ENCODE data around the gene DLK1. TPM values are rescaled to one million over a fixed set of nuclear protein-coding genes. Genes with fewer than 3 reads are reported as not detected.

Gene DLK1
- 10 to 100 TPM in 3 of 4 donors, 1 to 10 TPM in 1; 6.5 to 32.2 (median 15.7) TPM for polyA plus RNA-seq (ENCODE audit: insufficient read length in 4 of 4)

DNA sequence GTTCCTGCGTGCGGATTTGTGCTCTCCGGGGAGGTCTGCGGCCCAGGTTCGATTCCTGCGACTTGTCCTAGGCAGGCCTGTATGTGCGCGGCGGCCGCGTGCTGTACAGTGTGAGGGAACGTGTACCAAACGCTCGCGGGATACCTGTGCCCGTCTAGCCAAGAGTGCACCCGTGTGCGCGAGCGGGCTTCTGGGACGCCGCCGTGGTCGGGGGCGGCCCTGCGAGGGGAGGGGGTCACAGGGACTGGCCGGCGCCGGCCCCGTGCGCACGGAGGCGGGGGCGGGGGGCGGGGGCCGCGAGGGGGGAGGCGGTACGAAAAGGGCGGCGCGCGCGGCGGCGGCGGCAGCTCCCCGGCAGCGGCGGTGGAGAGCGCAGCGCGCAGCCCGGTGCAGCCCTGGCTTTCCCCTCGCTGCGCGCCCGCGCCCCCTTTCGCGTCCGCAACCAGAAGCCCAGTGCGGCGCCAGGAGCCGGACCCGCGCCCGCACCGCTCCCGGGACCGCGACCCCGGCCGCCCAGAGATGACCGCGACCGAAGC lies at the start of gene DLK1:
Gene DLK1 (plus strand): TSS at position 343 of the 536 bp plus-strand sequence. CDS start 177 bp downstream, at position 520.
- DNase-seq (ENCODE audit: low read depth in 4 of 4, low spot score in 3 of 4), result no peak

DNA sequence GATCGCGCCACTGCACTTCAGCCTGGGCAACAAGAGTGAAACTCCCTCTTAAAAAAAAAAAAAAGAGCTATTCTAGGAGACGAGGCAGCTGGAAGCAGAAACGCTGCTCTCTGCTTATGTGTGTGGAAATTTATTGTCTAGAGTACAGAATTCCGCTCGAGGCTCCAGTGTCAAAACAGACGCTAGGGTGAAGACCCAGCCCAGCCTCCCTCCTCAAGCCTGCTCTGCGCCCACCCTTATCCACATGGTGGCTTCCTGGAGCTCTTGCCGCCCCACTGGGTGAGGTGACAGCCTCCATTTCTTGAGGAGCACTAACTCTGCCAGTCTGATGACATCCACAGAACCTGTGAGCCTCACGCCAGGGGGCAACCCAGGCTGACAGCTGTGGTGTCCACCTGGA lies 49.5 kb upstream of the DLK1 start:
- DNase-seq (ENCODE audit: low read depth in 4 of 4, low spot score in 3 of 4), result no peak

DNA sequence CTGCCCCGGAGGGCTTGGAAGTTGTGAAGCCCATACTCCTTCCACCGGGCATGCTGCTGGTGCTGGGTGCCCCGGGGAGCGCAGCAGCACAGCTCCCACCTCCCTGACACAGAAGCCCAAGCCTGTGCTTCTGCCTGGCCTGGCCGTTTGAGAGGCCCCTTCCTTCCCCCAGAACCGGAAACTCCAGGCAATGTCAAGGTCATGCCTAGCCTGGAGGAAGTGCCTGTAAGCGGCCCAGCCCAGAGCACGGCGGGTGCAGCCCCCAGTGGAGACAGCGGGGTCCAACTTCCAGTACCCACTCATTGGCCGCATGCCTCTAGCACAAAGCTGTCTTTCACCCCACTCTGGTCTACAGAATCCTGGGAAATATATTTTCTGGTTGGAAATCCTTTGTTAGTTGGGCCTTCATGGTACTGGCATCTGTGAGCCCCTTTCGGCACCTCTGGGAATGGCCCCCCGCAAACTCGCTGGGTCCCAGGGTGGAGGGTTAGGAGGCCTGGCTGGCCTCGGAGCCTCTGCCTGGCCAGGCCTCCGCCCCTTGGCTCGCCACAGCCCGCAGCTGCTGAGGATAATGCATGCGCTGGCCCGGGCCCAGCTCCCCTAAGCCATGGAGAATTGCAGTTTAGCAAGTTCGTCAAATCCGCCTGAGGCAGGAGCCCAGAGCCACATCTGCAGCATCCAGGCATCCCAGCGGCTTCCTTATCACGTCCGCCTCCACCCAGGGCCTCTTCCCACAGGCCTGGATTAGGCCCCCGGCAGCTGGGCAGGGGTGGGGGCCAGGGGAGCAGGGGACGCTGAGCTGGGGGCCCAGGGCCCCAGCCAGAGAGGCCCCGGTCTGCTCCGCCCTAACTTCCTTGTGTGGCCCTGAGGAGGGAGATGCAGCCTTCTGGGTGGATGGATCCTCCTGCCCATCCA lies 48.9 kb upstream of the DLK1 start:
- DNase-seq (ENCODE audit: low read depth in 4 of 4, low spot score in 3 of 4), result peak in 3 of 4 donors; percentile 64 to 70 (median 69)

DNA sequence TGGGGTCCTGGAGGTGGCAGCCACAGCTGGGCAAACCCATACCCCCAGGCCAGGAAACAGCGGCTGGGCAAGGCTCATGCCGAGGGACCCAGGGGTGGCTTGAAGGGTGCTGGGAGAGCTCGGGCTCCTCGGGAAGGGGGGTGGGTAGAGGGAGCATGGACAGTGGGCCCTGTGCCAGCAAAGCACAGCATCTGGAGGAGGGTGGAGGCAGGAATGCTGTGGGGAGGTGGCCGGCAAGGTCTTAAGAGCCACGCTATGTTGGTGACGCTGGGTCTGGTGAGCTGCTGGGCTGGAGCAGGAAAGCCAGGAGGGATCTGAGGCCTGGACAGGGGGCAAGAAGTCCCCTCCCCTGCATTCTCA lies 48.2 kb upstream of the DLK1 start:
- no peak for DNase-seq (ENCODE audit: low read depth in 4 of 4, low spot score in 3 of 4)

DNA sequence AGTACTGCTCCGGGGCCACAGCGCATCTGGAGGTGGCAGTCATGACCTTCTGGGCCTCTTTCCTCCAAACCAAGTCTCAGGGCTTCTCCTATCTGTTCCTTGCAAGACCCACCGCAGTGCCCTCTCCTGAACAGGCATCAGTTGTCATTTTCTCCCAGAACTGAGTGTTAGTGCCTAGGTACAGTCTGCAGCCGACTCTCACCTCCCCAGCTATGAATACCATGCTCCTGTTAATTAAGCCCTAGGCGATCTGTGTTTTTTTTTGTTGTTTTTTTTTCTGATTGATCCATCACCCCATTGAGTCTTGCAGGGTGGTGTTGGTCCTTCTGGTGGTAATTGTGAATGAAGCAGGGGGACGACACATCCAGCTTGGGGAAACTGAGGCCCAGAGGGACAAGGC lies 47.5 kb upstream of the DLK1 start:
- DNase-seq (ENCODE audit: low read depth in 4 of 4, low spot score in 3 of 4), result no peak

DNA sequence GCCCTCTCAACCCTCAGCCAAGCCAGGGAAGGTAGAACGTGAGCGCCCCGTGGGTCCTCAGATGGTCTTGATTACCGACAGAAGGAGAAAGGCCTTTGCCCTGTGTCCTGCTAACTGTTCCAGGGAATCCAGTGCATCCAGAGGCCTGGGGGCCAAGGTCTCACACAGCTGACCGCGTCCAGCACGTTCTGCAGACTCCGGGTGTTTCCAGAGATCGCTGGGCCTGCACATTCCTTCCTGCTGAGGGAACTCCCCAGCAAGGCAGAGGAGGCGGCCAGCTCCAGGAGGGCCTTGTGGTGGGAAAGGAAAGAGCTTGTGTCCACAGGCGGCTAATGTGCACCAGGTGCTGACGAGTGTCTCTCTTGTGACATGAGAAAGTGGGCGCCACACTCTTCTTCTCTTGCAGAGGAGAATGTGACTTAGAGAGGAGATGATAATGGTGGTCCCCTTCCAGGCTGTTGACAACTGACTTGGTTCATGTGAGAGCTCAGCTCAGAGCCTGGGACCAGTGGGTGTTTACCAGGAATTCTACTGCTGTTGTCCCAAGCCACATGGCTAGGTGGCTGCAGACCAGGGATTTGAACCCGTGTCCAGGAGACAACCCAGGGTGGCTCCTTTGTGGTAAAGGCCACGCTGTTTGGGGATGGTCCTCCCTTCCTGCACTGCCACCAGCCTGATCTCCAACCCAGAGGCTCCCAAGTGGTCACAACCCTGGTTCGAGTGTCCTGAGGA lies 46.8 kb upstream of the DLK1 start:
- peak in 3 of 4 donors; percentile 68 to 75 (median 71) for DNase-seq (ENCODE audit: low read depth in 4 of 4, low spot score in 3 of 4)

DNA sequence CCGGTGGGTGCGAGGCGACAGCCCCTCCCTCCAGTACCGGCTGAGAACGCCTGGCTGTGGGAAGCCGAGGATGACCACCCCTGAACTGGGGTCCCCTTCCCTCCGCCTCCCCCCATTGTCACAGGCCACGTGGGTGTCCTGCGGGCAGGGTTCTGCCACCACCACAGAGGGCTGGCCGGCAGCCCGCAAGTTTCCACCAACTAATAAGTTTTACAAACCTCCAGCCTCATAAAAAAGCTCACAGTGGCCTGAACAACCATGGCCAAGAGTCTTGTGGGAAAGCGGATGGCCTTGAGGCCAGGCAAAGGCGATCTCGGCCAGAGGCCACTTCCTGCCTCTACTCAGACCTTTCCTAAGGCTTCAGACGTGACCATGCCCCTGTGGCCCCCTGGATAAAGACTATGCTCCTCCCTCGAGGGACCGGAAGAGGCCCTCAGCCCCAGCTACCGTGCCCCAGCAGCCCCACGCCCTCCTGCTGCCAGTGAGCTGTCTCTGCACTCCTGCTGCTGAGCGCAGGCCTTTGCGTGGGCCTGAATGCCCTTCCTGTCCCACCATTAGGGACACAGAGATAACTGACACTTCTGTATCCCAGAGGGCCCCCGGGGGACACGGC lies 46.1 kb upstream of the DLK1 start:
- no peak for DNase-seq (ENCODE audit: low read depth in 4 of 4, low spot score in 3 of 4)

DNA sequence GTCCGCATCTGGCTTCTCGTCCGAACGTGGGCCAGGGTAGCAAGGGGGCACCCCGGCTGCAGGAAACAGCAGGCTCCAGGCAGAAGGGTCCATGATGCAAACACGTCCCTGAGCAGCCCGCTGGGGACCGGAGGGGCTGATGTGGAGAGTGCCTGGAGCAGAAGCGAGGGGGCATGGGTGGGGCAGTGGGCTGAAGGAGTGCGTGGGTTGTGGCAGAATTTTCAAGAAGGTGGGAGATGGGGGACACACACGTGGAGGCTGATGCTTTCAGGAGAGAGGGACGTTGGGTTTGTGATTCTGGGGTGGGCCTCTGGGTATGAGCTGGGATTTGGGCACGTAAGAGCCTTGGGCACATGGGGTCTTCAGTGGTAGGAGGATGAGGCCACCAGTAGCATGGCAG lies 45.6 kb upstream of the DLK1 start:
- no peak for DNase-seq (ENCODE audit: low read depth in 4 of 4, low spot score in 3 of 4)

DNA sequence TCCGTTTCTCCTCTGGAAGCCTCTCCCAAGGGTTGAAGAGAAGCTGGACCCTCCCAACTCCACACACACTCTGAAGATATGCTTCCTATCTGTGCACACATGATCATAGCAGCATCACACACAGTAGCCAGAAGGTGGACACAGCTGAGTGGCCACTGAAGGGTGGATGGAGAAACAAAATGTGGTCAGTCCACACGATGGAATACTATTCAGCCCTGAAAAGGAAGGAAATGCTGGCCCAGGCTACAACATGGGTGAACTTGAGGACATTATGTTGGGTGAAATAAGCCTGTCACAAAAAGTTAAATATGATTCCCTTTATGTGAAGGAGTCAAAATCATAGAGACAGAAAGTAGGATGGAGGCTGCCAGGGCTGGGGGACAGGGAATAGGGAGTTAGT lies 43.9 kb upstream of the DLK1 start:
- no peak for DNase-seq (ENCODE audit: low read depth in 4 of 4, low spot score in 3 of 4)

DNA sequence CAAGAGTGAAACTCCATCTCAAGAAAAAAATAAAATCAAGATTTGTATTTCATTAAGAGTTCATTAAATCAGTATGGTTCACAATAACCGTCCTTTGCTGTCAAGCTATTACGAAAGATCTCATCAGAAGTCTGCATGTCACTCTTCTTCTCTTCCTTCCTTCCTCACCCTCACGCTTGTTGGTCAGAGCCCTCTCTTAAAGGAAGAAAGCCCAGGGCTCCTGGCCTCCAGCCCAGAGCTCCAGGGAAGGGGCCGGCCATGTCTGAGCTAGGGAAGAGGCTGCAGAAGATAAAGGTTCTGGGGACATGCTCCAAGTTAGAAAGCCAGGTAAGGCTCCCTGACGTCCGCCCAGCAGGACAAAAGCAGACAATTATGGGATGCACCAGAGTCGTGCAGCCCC lies 43.1 kb upstream of the DLK1 start:
- DNase-seq (ENCODE audit: low read depth in 4 of 4, low spot score in 3 of 4), result no peak

DNA sequence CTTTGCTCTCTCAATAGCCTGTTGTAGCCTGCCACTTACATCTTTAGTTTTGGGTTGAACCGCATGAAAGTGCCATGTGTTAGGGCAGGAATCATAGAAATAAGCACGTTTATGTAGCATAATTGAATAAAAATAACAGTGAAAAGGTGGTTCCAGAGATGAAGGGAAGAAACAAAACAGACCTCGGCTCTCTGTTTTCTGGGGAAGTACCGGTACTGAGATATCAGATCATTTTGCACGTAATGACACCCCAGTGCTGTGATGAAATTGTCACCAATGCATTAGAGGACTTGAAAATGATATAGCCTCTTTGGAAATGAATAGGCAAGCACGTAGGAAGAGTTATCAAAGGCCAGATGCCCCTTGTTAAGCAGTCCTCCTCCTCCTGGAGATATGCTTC lies 42.5 kb upstream of the DLK1 start:
- no peak for DNase-seq (ENCODE audit: low read depth in 4 of 4, low spot score in 3 of 4)

DNA sequence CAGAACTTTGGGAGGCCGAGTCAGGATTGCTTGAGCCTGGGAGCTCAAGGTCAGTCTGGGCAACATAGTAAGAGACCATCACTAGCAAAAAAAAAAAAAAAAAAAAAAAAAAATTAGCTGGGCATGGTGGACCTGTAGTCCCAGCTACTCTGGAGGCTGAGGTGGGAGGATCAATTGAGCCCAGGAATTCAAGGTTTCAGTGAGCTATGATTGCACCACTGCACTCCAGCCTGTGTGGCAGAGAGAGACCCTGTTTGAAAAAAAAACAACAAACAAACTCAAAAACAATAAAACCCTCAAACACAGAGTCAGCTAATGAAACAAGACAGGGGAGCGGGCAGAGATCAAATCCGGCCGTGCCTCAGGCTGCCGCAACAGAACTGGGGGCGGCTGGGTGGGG lies 41.7 kb upstream of the DLK1 start:
- DNase-seq (ENCODE audit: low read depth in 4 of 4, low spot score in 3 of 4), result no peak

DNA sequence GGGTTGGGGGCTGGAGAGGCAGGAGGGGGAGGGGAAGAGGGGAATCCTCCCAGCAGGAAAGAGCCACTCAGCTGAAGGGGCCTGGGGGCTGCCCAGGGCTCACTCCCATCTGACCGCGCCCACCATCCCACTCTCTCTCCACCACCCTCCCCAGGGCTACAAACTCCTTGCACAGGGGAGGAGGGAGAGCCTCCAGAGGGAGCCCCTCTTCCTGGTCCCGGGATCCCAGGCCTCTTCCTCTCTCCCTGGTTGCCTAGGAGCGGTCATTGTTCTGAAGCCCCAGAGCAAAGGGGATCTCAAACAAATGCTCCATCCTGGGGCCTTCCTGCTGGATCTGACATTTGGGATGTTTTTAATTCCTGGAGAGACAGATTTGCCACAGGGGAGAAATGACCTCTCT lies 39.8 kb upstream of the DLK1 start:
- no peak for DNase-seq (ENCODE audit: low read depth in 4 of 4, low spot score in 3 of 4)

DNA sequence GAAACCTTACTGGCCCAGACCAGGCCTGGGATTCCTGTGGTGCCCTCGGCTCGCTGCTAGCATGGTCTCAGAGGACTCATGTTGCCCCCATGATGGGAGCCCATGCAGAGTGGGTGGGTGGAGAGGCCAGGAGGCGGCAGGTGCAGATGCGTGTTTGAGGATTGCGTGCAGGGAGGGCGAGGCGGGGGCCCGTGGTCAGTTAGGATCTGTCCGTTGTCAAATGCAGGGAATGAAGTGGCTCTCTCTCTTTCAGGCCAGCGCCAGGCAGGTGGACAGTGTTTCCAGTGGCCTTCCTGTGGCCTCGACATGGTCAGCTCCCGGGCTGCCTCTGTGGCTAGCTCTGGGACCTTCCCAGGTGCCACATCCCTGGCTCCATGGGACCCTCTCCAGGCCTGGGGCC lies 39.3 kb upstream of the DLK1 start:
- DNase-seq (ENCODE audit: low read depth in 4 of 4, low spot score in 3 of 4), result no peak

DNA sequence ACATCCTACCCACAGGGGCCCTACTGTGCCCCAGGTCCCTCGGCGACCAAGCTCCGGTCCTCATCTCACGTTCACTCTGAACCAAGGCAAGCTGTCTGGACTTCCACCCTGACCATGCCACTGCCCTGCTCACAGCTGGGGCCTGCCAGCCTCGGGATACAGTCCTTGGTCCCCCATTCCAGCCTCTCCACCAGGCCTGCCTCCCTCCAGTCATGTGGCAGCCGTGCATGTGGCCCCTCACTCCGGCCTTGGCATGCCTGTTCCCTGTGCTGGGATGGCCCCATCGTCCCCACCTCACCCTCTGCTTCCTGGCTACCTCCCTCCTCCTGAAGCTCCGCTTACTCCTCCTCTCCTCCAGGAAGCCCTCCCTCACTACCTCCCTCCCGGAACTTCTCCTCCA lies 38.6 kb upstream of the DLK1 start:
- DNase-seq (ENCODE audit: low read depth in 4 of 4, low spot score in 3 of 4), result no peak

DNA sequence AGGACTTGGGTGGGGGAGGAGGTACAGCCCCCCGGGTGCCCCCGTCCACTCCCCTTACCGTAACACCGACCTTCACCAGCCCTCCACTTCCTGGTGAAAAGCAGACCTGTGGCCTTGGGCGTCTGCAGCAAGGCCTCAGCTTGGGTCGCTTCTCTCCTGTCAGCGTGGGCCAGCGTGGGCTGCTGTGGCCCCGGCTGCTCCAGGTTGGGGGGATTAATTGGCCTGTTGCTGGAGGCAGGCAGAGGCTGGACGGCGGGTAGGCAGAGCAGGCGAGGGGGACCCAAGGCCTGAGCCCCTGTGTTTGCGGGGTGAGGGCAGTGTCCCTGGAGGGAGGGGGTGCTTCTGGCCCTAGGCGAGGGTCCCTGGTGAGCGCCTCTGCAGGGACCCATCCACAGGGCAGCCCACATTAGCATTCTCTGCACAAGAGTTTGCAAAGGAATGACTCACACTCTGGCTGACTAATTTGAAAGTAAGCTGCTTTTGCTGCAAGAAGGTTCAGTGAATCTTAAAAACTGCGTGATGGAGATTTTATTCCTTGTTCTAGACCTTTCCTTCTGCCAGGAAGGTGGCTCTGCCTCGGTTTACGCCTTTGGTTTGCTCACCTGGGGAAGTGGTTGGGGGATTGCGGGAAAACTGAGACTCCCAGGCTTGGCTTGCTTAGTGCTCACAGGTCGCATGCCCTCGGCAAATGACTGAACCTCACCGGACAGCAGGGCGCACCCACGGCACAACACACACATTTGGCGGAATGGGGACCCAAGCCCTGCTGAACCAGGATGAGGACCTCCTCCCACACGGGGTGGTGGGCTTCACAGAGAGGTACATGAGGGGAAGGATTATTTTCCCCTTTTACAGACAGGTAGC lies 37.9 kb upstream of the DLK1 start:
- DNase-seq (ENCODE audit: low read depth in 4 of 4, low spot score in 3 of 4), result no peak

DNA sequence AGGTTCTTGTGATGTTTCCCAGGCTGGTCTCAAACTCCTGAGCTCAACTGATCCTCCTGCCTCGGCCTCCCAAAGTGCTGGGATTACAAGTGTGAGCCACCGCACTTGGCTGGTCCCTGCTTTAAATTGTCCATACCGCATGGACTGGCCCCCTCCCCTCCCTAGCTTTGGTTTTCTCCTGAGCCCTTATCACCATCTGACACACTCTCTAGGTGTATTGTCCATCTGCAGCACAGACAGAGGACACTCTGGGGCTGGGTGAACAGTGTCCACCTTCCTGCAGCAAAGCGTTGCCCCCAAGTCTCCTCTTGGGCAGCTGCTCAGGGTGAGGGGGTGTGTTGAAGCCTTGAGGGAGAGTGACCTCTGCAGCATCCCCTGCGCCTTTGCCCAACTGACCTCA lies 36.0 kb upstream of the DLK1 start:
- no peak for DNase-seq (ENCODE audit: low read depth in 4 of 4, low spot score in 3 of 4)

DNA sequence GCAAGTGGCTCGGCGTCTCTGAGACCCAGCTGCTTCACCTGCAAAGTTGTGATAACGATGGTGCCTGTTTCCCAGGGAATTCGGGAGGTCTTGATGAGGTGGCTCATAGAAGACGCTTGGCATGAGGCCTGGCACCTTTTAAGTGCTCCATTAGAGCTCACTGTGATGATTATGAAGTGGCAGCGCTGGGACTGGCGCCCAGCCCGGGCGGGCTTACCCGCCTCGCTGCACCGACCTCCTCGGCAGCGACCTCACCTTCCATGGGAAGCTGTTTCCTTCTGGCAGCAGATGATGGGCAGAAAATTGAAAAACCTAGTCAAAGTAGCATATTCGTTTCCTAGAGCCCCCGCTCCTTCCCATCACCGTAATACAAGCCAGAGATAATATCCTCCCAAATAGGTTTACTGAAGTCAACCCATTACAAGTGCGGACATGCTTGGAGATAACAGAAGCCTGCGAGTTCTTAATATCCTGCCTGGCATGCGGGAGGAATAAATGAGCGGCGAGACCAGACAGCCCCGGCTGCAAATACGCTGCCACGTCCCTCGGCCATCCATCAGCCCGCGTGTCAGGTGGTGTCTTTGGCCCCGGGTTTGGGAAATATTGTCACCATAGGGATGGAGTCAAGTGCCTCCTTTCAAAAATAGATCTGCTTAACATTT lies 35.2 kb upstream of the DLK1 start:
- no peak for DNase-seq (ENCODE audit: low read depth in 4 of 4, low spot score in 3 of 4)

DNA sequence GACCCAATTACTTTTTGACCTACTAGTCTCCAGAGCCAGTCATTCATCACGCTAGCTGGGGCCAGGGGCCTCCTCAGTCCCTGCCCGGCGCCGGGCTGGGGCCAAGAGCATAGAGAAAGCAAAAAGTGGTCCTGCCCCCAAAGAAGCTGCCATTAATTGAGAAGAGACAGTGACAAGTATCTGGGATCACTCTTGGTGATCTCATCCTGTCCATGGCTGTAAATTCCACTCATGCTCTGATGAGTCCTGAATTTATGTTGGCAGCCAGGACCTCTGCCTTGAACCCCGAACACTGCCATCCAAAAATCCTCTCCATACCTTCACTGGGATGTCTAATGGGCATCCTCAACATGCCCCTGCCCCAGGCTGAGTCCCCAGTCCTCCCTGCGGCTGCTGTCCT lies 34.4 kb upstream of the DLK1 start:
- no peak for DNase-seq (ENCODE audit: low read depth in 4 of 4, low spot score in 3 of 4)

All from left renal pelvis (tissue), 4 donors.